ENCODE results near the gene PAXX. TPM values are rescaled to one million over a fixed set of nuclear protein-coding genes. Genes with fewer than 3 reads are reported as not detected.

The PAXX gene
- total RNA-seq, 1 donor from 2014 or later = 84.9 TPM

- Mint-ChIP-seq H3K9me3 (no peaks in the 10 kb centered on the region), H3K27ac (ENCODE audit: unreplicated experiment) (no peak within 1 kb of the TSS), H3K4me1 (peaks cover 13% of the 10 kb centered on the region), H3K4me3 (peak within 1 kb of the TSS; percentile 84), H3K27me3 (ENCODE audit: low read depth) (no peaks in the 10 kb centered on the region), H3K36me3 (ENCODE audit: low read depth) (no peaks in the 10 kb centered on the region)
- peak; percentile 28 for DNase-seq (ENCODE audit: low read depth, low spot score)
- TF ChIP-seq CTCF (conservative IDR thresholded peaks at IDR 0.05) = no peak
These were observed 35.4 kb downstream of the PAXX start, which contains the start of gene ABCA2 for GRCh38 chr9:137027369-137028262. Gene ABCA2, minus strand, starts transcription at chr9:137028237. Its CDS starts 97 bp downstream, at chr9:137028140.

GRCh38 chr9:137028263-137029057 is 36.2 kb downstream of the PAXX start:
- TF ChIP-seq CTCF (conservative IDR thresholded peaks at IDR 0.05) = peak; percentile 33
- peak; percentile 57 for DNase-seq (ENCODE audit: low read depth, low spot score)
- peaks cover 8% of the 10 kb centered on the region for H3K4me1 Mint-ChIP-seq
- H3K27me3 Mint-ChIP-seq (ENCODE audit: low read depth) = no peaks in the 10 kb centered on the region
- H3K9me3 Mint-ChIP-seq = no peaks in the 10 kb centered on the region
- H3K36me3 Mint-ChIP-seq (ENCODE audit: low read depth) = no peaks in the 10 kb centered on the region
- no peak overlapping the region for H3K27ac Mint-ChIP-seq (ENCODE audit: unreplicated experiment)
- H3K4me3 Mint-ChIP-seq = peak overlapping the region; percentile 76

- Mint-ChIP-seq H3K4me3 (peak overlapping the region; percentile 76), H3K36me3 (ENCODE audit: low read depth) (no peaks in the 10 kb centered on the region), H3K27me3 (ENCODE audit: low read depth) (no peaks in the 10 kb centered on the region), H3K4me1 (peaks cover 8% of the 10 kb centered on the region), H3K27ac (ENCODE audit: unreplicated experiment) (no peak overlapping the region), H3K9me3 (no peaks in the 10 kb centered on the region)
- TF ChIP-seq CTCF (conservative IDR thresholded peaks at IDR 0.05) = peak; percentile 85
- peak; percentile 89 for DNase-seq (ENCODE audit: low read depth, low spot score)
These were observed 37.1 kb downstream of the PAXX start for GRCh38 chr9:137029058-137029936.

GRCh38 chr9:137030006-137030405 is 37.8 kb downstream of the PAXX start:
- H3K9me3 Mint-ChIP-seq = no peaks in the 10 kb centered on the region
- no peaks in the 10 kb centered on the region for H3K27me3 Mint-ChIP-seq (ENCODE audit: low read depth)
- peaks cover 8% of the 10 kb centered on the region for H3K4me1 Mint-ChIP-seq
- H3K4me3 Mint-ChIP-seq = peak overlapping the region; percentile 76
- no peak for DNase-seq (ENCODE audit: low read depth, low spot score)
- no peak overlapping the region for H3K27ac Mint-ChIP-seq (ENCODE audit: unreplicated experiment)
- TF ChIP-seq CTCF (conservative IDR thresholded peaks at IDR 0.05) = no peak
- no peaks in the 10 kb centered on the region for H3K36me3 Mint-ChIP-seq (ENCODE audit: low read depth)

Data from neural crest cell (in vitro differentiated cells).